ENCODE measurements around the gene TDRD7. TPM values are rescaled to one million over a fixed set of nuclear protein-coding genes. Genes with fewer than 3 reads are reported as not detected.

TDRD7 gene
- total RNA-seq, 2 donors from 2014 or later: 9.3 to 18.0 TPM

DNA sequence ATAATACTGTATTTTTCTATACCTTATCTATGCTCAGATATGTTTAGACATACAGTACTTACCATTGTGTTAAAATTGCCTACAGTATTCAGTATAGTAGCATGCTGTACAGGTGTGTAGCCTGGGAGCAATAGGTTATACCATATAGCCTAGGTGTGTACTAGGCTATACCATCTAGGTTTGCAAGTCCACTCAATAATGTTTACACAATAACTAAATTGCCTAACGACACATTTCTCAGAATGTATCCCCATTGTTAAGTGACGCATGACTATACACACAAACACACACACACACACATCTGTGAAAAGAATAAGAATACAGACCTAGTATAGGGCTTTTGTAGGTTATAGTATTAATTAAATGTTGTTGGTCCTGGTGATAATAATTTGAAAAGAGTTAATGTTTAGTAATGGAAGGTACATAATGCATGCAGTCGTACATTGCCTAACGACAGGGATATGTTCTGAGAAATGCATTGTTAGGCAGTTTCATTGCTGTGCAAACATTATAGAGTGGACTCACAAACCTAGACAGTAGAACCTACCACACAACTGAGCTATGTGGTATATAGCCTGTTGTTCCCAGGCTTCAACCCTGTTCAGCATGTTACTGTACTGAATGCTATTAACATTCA is 13.6 kb downstream of the TDRD7 start:
- TF ChIP-seq POLR2AphosphoS5 (IDR thresholded peaks at IDR 0.05): no peak
- TF ChIP-seq POLR2A (IDR thresholded peaks at IDR 0.05): no peak
- TF ChIP-seq, protein P1, sequence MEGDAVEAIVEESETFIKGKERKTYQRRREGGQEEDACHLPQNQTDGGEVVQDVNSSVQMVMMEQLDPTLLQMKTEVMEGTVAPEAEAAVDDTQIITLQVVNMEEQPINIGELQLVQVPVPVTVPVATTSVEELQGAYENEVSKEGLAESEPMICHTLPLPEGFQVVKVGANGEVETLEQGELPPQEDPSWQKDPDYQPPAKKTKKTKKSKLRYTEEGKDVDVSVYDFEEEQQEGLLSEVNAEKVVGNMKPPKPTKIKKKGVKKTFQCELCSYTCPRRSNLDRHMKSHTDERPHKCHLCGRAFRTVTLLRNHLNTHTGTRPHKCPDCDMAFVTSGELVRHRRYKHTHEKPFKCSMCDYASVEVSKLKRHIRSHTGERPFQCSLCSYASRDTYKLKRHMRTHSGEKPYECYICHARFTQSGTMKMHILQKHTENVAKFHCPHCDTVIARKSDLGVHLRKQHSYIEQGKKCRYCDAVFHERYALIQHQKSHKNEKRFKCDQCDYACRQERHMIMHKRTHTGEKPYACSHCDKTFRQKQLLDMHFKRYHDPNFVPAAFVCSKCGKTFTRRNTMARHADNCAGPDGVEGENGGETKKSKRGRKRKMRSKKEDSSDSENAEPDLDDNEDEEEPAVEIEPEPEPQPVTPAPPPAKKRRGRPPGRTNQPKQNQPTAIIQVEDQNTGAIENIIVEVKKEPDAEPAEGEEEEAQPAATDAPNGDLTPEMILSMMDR (IDR thresholded peaks at IDR 0.05): no peak
- DNase-seq (ENCODE audit: low spot score): no peak
- H3K27ac ChIP-seq: no peak overlapping the region
- H3K27me3 ChIP-seq (replicated peaks; ENCODE audit: insufficient read depth): no peaks in the 10 kb centered on the region
- no peaks in the 10 kb centered on the region for H3K36me3 ChIP-seq
- intact Hi-C loops (cut with DNase I): no loop called here
- no peaks in the 10 kb centered on the region for H3K4me1 ChIP-seq (replicated peaks)
- H3K4me3 ChIP-seq: no peak overlapping the region
- 82% methylated on average over 4 of the region's 4 CpGs for WGBS
- H3K9me3 ChIP-seq: no peaks in the 10 kb centered on the region

DNA sequence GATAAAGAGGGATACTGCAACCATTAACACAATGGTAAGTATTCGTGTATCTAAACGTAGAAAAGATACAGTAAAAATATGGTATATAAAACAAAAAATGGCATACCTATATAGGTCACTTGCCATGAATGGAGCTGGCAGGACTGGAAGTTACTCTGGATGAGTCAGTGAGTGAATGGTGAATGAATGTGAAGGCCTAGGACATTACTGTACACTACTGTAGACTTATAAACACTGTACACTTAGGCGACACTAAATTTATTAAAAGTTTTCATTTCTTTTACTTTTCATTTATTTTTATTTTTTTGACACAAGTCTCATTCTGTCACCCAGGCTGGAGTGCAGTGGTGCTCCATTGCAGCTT is 14.1 kb downstream of the TDRD7 start:
- DNase-seq (ENCODE audit: low spot score): no peak
- 93% methylated on average over 3 of the region's 3 CpGs for WGBS
- intact Hi-C loops (cut with DNase I): no loop called here
- TF ChIP-seq, protein P1 (IDR thresholded peaks at IDR 0.05): no peak
- no peak for TF ChIP-seq POLR2AphosphoS5 (IDR thresholded peaks at IDR 0.05)
- no peak for TF ChIP-seq POLR2A (IDR thresholded peaks at IDR 0.05)
- H3K27me3 ChIP-seq (replicated peaks; ENCODE audit: insufficient read depth): no peaks in the 10 kb centered on the region
- H3K9me3 ChIP-seq: no peaks in the 10 kb centered on the region
- no peak overlapping the region for H3K27ac ChIP-seq
- H3K36me3 ChIP-seq: no peaks in the 10 kb centered on the region
- H3K4me1 ChIP-seq (replicated peaks): no peaks in the 10 kb centered on the region
- H3K4me3 ChIP-seq: no peak overlapping the region

- H3K27me3 ChIP-seq (replicated peaks; ENCODE audit: insufficient read depth): no peaks in the 10 kb centered on the region
- WGBS: 68% methylated on average over 4 of the region's 4 CpGs
- DNase-seq (ENCODE audit: low spot score): no peak
- no peaks in the 10 kb centered on the region for H3K36me3 ChIP-seq
- no peak overlapping the region for H3K4me3 ChIP-seq
- no peaks in the 10 kb centered on the region for H3K9me3 ChIP-seq
- H3K4me1 ChIP-seq (replicated peaks): no peaks in the 10 kb centered on the region
- no peak overlapping the region for H3K27ac ChIP-seq
- TF ChIP-seq, protein P1 (IDR thresholded peaks at IDR 0.05): no peak
- TF ChIP-seq POLR2A (IDR thresholded peaks at IDR 0.05) (no peak), POLR2AphosphoS5 (IDR thresholded peaks at IDR 0.05) (no peak)
- intact Hi-C loops (cut with DNase I): no loop called here
These were observed 16.0 kb downstream of the TDRD7 start for GRCh38 chr9:97427885-97428284.

GRCh38 chr9:97430316-97431043 is 18.6 kb downstream of the TDRD7 start:
- WGBS: 94% methylated on average over 7 of the region's 7 CpGs
- H3K27me3 ChIP-seq (replicated peaks; ENCODE audit: insufficient read depth): no peaks in the 10 kb centered on the region
- H3K27ac ChIP-seq: no peak overlapping the region
- no peaks in the 10 kb centered on the region for H3K9me3 ChIP-seq
- TF ChIP-seq POLR2AphosphoS5 (IDR thresholded peaks at IDR 0.05) (no peak), POLR2A (IDR thresholded peaks at IDR 0.05) (no peak)
- TF ChIP-seq, protein P1 (IDR thresholded peaks at IDR 0.05): no peak
- intact Hi-C loops (cut with DNase I): no loop called here
- no peak overlapping the region for H3K4me3 ChIP-seq
- H3K4me1 ChIP-seq (replicated peaks): no peaks in the 10 kb centered on the region
- DNase-seq (ENCODE audit: low spot score): no peak
- H3K36me3 ChIP-seq: no peaks in the 10 kb centered on the region

GRCh38 chr9:97431044-97431441 is 19.1 kb downstream of the TDRD7 start:
- Histone ChIP-seq H3K27ac (no peak overlapping the region), H3K4me1 (replicated peaks) (no peaks in the 10 kb centered on the region), H3K4me3 (no peak overlapping the region), H3K9me3 (no peaks in the 10 kb centered on the region), H3K27me3 (replicated peaks; ENCODE audit: insufficient read depth) (no peaks in the 10 kb centered on the region), H3K36me3 (no peaks in the 10 kb centered on the region)
- TF ChIP-seq POLR2A (IDR thresholded peaks at IDR 0.05) (no peak), POLR2AphosphoS5 (IDR thresholded peaks at IDR 0.05) (no peak)
- TF ChIP-seq, protein P1 (IDR thresholded peaks at IDR 0.05): no peak
- no peak for DNase-seq (ENCODE audit: low spot score)
- WGBS: 96% methylated on average over 3 of the region's 3 CpGs
- intact Hi-C loops (cut with DNase I): no loop called here

Measured in prostate gland (tissue), 2 donors.